HG03196 (cell line): ENCODE data around the gene UGT1A7.

Experiments
- ATAC-seq: cut with Tn5 transposase; IDR thresholded peaks from one replicate; pipeline ENCODE4 v1.9.1; 2021; ENCODE audit not compliant: unreplicated experiment

The UGT1A7 gene

DNA sequence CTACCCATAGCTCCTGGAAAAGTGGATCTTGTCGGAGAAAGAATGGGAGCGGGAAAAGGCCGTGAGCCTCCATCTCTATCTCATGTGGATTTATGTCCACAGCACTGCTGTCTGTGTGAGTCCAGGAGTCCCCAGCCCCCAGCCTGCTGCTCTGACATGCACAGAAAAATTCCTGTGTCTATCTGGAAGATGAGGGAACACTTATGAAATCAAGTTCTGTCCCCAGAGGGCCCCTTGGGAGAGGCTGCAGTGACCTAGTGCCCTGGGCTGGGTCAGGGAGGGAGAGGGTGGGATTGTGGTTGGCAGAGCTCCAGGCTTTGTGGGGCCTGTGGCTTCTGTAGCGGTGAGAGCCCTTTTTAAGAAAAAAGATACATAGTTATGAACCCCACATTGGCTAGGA lies 135.1 kb downstream of the UGT1A7 start:
- ATAC-seq: no peak

DNA sequence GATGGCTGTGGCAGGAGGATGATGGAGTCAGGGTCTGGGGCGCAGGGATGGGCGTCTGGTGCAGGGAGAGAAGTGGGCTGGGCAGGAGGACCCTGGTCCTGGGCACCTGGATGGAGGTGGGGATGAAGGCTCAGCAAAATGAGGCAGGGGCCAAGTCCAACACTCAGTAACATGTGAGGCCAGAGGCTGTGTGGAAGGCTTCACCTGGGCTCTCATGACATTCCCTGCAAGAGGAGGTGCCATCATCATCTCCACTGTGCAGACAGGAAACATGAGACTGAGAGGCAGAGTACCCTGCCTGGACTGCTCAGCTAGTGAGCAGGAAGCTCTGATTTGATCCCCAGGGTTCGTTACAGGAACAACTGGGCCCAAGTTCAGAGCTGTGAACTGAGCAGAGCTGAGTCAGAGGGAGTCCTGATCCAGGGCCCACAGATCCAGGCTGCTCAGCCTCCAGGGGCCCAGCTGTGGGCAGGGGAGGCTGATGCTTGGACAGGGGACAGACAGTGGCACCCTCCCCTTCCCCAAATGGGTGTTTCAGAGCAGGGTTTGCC lies 135.7 kb downstream of the UGT1A7 start:
- ATAC-seq: no peak

DNA sequence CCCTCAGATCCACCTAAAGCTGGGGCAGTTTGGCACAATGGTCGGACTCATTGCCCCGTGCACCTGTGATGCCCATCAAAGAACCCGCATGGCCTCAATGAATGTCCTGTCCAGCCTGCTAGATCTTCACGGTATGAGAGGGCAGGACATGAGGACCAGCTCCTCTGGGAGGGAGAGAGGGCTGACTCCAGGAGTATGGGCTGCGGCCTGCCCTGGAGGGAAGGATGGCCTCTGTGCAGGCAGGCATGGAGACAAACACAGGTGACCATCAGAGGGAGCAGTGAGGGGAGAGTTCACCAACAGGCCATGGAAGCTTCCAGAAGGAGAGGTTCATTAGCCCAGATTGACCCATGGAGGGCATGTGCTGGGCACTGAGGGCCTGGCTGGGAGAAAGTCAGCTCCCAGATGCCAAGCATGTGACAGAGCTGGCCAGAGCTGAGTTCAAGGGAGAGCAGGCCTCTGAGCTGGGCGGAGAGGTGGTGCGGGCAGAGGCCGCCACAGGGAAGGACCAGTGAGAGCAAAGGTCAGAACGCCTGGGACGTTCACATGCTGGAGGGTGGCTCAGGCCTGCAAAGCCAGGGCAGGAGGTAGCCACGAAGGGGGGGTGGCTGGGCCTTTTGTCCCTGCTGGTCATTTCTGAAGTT lies 136.4 kb downstream of the UGT1A7 start:
- no peak for ATAC-seq

DNA sequence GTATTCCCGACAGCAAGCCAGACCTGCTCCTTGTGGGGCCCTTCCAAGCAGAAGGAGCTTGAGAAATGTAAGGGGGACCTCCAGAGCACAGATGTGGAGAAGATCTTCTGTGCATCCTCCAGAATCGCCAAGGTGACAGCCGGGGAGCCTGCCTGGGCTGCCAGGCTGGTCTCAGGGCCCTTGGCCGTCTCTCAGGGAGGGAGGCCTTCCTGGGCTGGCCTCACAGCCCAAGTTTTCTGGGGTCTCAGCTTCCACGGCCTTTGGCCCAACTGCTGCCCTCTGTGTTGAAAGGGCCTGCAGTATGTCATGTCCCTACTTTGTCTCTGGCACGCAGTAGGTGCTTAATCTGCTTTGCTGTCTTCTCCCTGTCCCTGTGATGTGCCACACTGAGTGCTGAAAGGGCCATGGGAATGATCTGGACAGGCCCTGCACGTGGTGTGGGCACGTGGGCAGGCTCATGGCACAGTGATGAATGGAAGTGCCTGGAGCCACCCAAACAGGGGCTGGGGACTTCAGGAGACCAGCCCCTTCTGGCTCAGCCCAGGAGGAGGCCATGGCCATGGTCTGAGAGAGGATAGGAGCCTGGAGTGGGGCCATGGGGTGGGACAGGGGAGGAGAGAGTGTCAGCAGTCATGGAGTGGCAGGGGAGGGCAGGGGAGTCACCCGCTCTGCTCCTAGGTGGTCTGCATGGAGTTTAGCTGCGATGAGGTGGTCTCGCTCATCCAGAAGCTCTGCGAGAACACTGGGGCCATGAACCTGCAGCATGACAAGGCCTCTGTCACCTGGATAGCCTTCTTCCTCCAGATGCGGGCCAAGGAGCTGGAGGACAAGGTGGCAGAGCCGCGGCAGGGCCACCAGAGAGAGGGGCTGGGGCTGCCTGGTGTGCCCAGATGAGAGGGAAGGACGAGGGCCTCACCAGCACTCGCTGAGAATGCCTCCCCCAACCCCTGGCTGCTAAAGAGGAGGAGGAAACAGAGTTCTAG lies 137.2 kb downstream of the UGT1A7 start:
- ATAC-seq: no peak

DNA sequence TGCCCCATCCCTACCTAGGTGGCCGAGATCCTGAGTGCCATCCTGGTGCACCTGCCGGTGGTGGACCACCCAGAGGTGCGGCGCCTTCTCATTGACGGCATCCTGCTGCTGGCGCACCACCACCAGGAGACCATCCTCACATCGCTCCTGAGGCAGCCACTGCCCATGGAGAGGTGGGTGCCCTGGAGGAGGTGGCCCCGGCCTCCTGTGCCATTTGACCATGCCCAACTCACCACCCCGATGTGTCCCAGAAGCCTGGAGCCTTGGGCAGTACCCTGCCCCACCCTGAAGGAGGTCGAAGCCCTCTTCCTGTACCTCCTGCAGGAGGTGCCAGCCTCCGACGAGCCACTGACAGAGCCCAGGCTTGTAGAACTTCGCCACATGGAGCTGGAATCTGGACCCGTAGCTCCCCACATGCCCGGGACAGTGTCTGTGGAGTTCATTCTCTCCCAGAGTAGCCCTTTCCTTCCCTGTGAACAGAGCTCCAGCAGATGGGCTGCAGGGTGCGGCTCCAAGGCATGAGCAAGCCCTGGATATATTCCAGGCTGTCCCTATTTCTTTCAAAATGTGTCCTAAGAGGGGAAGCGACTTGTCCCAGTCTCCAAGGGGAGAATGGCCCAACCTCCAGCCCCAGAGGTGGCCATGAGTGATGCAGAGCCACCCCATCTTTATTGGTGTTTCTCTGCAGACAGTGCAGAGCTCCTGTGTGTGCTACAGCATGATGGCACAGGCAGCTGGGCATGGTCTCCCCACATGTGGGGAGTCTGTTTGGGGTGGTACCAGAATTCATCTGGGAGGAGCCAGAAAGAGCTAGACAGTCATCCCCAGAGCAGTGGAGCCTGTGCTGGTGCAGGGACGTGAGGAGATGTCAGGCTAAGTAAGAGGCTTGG lies 138.4 kb downstream of the UGT1A7 start:
- ATAC-seq: no peak

DNA sequence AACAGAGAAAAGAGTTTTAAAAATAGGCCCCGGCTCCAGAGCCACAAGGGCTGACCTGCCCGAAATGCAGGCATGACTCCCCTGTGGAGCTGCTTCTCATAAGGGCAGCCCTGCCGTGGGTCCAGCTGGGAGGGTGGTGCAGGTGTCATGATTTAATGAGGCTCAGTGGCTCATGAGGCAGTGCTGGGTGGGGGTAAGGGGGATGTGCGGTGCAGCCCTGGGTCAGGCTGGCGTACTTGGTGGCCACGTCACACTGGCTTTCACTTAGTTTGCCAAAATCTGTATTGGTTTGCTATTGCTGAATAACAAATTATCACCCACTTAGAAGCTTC lies 139.0 kb downstream of the UGT1A7 start:
- no peak for ATAC-seq

DNA sequence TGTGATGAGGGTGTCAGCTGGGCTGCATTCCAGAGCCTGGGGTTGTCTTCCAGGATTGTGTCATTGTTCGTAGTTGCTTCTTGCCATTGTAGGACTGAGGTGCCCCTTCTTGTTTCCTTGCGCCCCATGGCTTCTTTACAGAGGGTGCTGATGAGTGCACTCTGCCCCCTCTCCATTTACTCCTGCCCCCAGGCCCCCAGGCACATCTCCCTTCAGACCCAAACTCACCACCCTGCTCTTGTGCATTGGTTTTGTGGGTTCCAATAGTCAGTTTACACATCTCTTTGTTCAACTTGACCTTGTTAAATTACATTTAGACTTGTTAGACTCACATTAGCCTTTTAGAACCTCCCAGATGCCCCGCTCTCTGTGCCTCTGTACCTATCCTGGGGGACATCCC lies 139.5 kb downstream of the UGT1A7 start:
- ATAC-seq: no peak

DNA sequence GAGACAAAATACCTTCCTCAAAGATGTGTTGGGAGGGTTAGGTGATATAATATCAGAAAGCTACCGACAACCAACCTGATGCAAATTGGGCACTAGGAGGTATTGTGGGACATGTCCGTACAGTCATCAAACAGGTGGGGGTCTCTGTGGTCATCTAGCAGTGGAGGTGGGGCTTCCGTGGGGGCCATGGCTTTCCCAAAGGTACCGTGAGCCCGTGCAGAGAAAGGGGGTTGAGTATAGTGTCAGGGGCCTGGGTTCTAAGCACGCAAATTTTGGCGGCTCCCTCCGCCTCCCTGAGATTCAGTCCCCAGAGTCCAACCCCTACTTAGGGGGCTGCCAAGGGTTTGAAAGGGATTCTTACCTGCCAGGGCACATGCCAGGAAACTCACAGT lies 140.0 kb downstream of the UGT1A7 start:
- ATAC-seq: no peak

DNA sequence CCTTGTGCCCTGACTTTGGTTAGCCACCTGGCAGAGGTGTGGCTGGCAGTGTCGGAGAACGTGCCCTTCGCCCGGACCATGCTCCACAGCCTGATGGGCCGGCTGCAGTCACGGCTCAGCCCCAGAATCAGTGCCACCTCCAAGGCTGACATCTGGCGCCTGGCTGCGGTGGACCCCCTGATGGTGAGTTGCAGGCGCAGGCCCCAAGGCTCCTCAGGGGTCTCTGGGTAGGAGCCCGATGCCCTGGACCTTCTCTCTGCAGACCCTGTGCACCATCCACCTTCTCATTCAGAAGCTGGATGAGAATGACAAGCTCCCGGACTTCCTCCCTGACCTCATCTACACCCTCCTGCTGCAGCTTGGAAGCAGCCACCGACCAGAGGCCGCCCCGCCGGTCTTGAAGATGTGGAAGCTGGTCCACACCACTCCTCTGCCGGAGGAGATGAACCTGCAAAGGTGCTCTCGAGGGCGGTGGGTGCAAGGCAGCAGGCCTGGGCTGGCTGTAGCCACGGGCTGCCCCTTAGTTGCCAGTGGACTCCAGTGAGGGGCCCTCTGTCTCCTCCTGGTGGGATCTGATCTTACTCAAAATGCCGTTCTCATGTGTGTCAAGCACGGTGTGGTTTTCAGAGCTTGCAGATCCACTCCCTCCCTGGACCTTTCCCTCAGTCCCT lies 140.5 kb downstream of the UGT1A7 start:
- no peak for ATAC-seq
